Measurements from ENCODE around the gene IFNL4. TPM values are rescaled to one million over a fixed set of nuclear protein-coding genes. Genes with fewer than 3 reads are reported as not detected.

IFNL4 gene
- total RNA-seq, 1 donor from 2014 or later: not detected

GRCh38 chr19:39205449-39205764, 43.2 kb downstream of the IFNL4 start:
- Histone ChIP-seq H3K9me3 (ENCODE audit: insufficient read depth, low read depth, low read length) (no peaks in the 10 kb centered on the region), H3K27me3 (ENCODE audit: insufficient read depth, low read length) (peaks cover 24% of the 10 kb centered on the region), H2AFZ (ENCODE audit: low read depth, low read length) (no peak overlapping the region), H3K9ac (ENCODE audit: low read length) (no peak overlapping the region), H3K4me2 (ENCODE audit: low read length) (no peak overlapping the region), H3K79me2 (ENCODE audit: insufficient read depth, low read length) (no peaks in the 10 kb centered on the region), H4K20me1 (ENCODE audit: insufficient read depth, low read length) (no peaks in the 10 kb centered on the region), H3K27ac (ENCODE audit: low read depth, low read length) (no peak overlapping the region), H3K4me1 (ENCODE audit: insufficient read depth, low read length) (no peaks in the 10 kb centered on the region), H3K36me3 (ENCODE audit: insufficient read depth, low read length) (no peaks in the 10 kb centered on the region), H3K4me3 (ENCODE audit: insufficient read depth, low read depth, low read length) (no peak overlapping the region)
- TF ChIP-seq CTCF (IDR thresholded peaks at IDR 0.05; ENCODE audit: insufficient read depth, low read depth, low read length) (no peak), EZH2 (IDR thresholded peaks at IDR 0.05; ENCODE audit: insufficient read depth, low read length) (no peak)
- no peaks in the 10 kb centered on the region for H3K9me3 Mint-ChIP-seq (ENCODE audit: unreplicated experiment)
- H3K36me3 Mint-ChIP-seq (ENCODE audit: low read depth, unreplicated experiment): peaks cover 3% of the 10 kb centered on the region
- DNase-seq (ENCODE audit: low read depth): no peak
- H3K27ac Mint-ChIP-seq (ENCODE audit: unreplicated experiment): no peak overlapping the region
- peaks cover 2% of the 10 kb centered on the region for H3K4me1 Mint-ChIP-seq (ENCODE audit: low read depth, unreplicated experiment)
- H3K27me3 Mint-ChIP-seq (ENCODE audit: low read depth, unreplicated experiment): peaks cover 46% of the 10 kb centered on the region
- no peak for FAIRE-seq
- no peak overlapping the region for H3K4me3 Mint-ChIP-seq (ENCODE audit: unreplicated experiment)

- H3K4me1 Mint-ChIP-seq (ENCODE audit: low read depth, unreplicated experiment): peaks cover 2% of the 10 kb centered on the region
Measured at GRCh38 chr19:39203372-39204341, 45.0 kb downstream of the IFNL4 start, which contains the start of gene SYCN. Gene SYCN, minus strand, starts transcription at chr19:39204263. Its CDS starts 9 bp downstream, at chr19:39204254.

More at GRCh38 chr19:39203372-39204341, 45.0 kb downstream of the IFNL4 start, which contains the start of gene SYCN:
- H3K9me3 Mint-ChIP-seq (ENCODE audit: unreplicated experiment): no peaks in the 10 kb centered on the region
- Histone ChIP-seq H3K9me3 (ENCODE audit: insufficient read depth, low read depth, low read length) (no peaks in the 10 kb centered on the region), H3K79me2 (ENCODE audit: insufficient read depth, low read length) (no peaks in the 10 kb centered on the region), H4K20me1 (ENCODE audit: insufficient read depth, low read length) (no peaks in the 10 kb centered on the region), H3K27ac (ENCODE audit: low read depth, low read length) (no peak within 1 kb of the TSS), H3K4me1 (ENCODE audit: insufficient read depth, low read length) (no peaks in the 10 kb centered on the region), H3K9ac (ENCODE audit: low read length) (no peak within 1 kb of the TSS), H2AFZ (ENCODE audit: low read depth, low read length) (no peak within 1 kb of the TSS), H3K27me3 (ENCODE audit: insufficient read depth, low read length) (peaks cover 27% of the 10 kb centered on the region), H3K4me3 (ENCODE audit: insufficient read depth, low read depth, low read length) (no peak within 1 kb of the TSS), H3K36me3 (ENCODE audit: insufficient read depth, low read length) (no peaks in the 10 kb centered on the region), H3K4me2 (ENCODE audit: low read length) (no peak within 1 kb of the TSS)
- no peak for FAIRE-seq
- H3K27me3 Mint-ChIP-seq (ENCODE audit: low read depth, unreplicated experiment): peaks cover 52% of the 10 kb centered on the region
- no peak for DNase-seq (ENCODE audit: low read depth)
- H3K4me3 Mint-ChIP-seq (ENCODE audit: unreplicated experiment): no peak within 1 kb of the TSS
- H3K27ac Mint-ChIP-seq (ENCODE audit: unreplicated experiment): no peak within 1 kb of the TSS
- TF ChIP-seq CTCF (IDR thresholded peaks at IDR 0.05; ENCODE audit: insufficient read depth, low read depth, low read length) (no peak), EZH2 (IDR thresholded peaks at IDR 0.05; ENCODE audit: insufficient read depth, low read length) (peak; percentile 64)
- peaks cover 3% of the 10 kb centered on the region for H3K36me3 Mint-ChIP-seq (ENCODE audit: low read depth, unreplicated experiment)

Data from astrocyte (in vitro differentiated cells and primary cell).